ENCODE measurements around the gene EPS8.
A peak's percentile ranks its signal among the peaks of the same experiment; 100 is the strongest.

The EPS8 gene

GRCh38 chr12:15596174-15596573, 193.0 kb downstream of the EPS8 start:
- no peak for DNase-seq

GRCh38 chr12:15592934-15593333, 196.3 kb downstream of the EPS8 start:
- DNase-seq = no peak

- no peak for DNase-seq
Observed at GRCh38 chr12:15591811-15592210, 197.4 kb downstream of the EPS8 start.

GRCh38 chr12:15590180-15590826, 198.9 kb downstream of the EPS8 start:
- DNase-seq = peak in 1 of 2 experiments; percentile 20

- DNase-seq = no peak
Observed at GRCh38 chr12:15589328-15590032, 199.7 kb downstream of the EPS8 start.

GRCh38 chr12:15584366-15585041, 204.7 kb downstream of the EPS8 start:
- peak in 1 of 2 experiments; percentile 2 for DNase-seq

GRCh38 chr12:15583804-15584203, 205.4 kb downstream of the EPS8 start:
- DNase-seq = no peak

GRCh38 chr12:15581006-15581405, 208.2 kb downstream of the EPS8 start:
- DNase-seq = no peak

GRCh38 chr12:15580431-15580830, 208.8 kb downstream of the EPS8 start:
- DNase-seq = no peak

- no peak for DNase-seq
Observed at GRCh38 chr12:15575671-15576541, 213.3 kb downstream of the EPS8 start.

- no peak for DNase-seq
Observed at GRCh38 chr12:15574353-15574752, 214.8 kb downstream of the EPS8 start.
